Uterus (tissue), 4 donors: ENCODE results near the gene PRKCI. TPM values are rescaled to one million over a fixed set of nuclear protein-coding genes. Genes with fewer than 3 reads are reported as not detected.

ENCODE experiments used
- DNase-seq, 2 donors: peaks; one replicate each; pipeline ENCODE4 v3.0.0-alpha.2; 2019 to 2020
- H3K27ac ChIP-seq, 2 donors: fragments of 200-600 bp; sonication (generic); 1 replicate in 1 of 2; 2 replicates in 1 of 2; pipeline ENCODE4 v1.5.1; 2016 to 2018
- H3K27me3 ChIP-seq, 2 donors: fragments of 200-600 bp; sonication (generic); one replicate each; pipeline ENCODE4 v1.5.1; 2018 to 2019; ENCODE audit warnings: control low read depth in 1 of 2
- H3K36me3 ChIP-seq, 2 donors: fragments of 200-600 bp; sonication (generic); one replicate each; pipeline ENCODE4 v1.5.1; 2019; ENCODE audit warnings: control low read depth in 1 of 2
- H3K4me1 ChIP-seq, 2 donors: fragments of 200-600 bp; sonication (generic); one replicate each; pipeline ENCODE4 v1.5.1; 2018 to 2019; ENCODE audit warnings: control low read depth in 1 of 2
- H3K4me3 ChIP-seq, 2 donors: fragments of 200-600 bp; sonication (generic); 1 replicate in 1 of 2; 2 replicates in 1 of 2; pipeline ENCODE4 v1.5.1; 2018 to 2019; ENCODE audit warnings: mild to moderate bottlenecking in 1 of 2
- H3K9me3 ChIP-seq, 2 donors: fragments of 200-600 bp; sonication (generic); one replicate each; pipeline ENCODE4 v1.5.1; 2019; ENCODE audit warnings: control low read depth in 1 of 2
- POLR2A ChIP-seq, 2 donors: fragments of 450-650 bp; IDR thresholded peaks; one replicate each; pipeline ENCODE4 v1.6.1; 2016; ENCODE audit warnings: antibody characterized with exemption in 2 of 2, mild to moderate bottlenecking in 1 of 2, moderate library complexity in 1 of 2
- intact Hi-C: fragments of 100-400 bp; cut with DNase I; formaldehyde crosslinking; loops from one replicate; pipeline ENCODE4 v1.15.1; 2023; ENCODE audit warnings: low total_unique reads
- total RNA-seq, 4 donors: library from RNA; depleted of rRNA in 3 of 4; stranded (reverse); fragments of >200 nt in 3 of 4; gene quantifications; one replicate each; pipeline versions ENCODE4 v1.1.0 to v1.2.4, GENCODE V29; 2014 to 2023
- TF ChIP-seq, protein P1 (sequence below), 4 experiments: fragments of 200-600 bp in 2 of 4; fragments of 450-650 bp in 2 of 4; sonication (generic) in 2 of 4; IDR thresholded peaks; one replicate each; pipeline ENCODE4 v1.5.1; 2016 to 2019; ENCODE audit warnings: antibody characterized with exemption in 4 of 4, mild to moderate bottlenecking in 2 of 4, moderate library complexity in 1 of 4
- donor health status: DM: yes; HTN: yes; CAD: no.

The PRKCI gene
- total RNA-seq: 10 to 100 TPM; 14.9 to 84.9 (median 40.6) TPM

DNA sequence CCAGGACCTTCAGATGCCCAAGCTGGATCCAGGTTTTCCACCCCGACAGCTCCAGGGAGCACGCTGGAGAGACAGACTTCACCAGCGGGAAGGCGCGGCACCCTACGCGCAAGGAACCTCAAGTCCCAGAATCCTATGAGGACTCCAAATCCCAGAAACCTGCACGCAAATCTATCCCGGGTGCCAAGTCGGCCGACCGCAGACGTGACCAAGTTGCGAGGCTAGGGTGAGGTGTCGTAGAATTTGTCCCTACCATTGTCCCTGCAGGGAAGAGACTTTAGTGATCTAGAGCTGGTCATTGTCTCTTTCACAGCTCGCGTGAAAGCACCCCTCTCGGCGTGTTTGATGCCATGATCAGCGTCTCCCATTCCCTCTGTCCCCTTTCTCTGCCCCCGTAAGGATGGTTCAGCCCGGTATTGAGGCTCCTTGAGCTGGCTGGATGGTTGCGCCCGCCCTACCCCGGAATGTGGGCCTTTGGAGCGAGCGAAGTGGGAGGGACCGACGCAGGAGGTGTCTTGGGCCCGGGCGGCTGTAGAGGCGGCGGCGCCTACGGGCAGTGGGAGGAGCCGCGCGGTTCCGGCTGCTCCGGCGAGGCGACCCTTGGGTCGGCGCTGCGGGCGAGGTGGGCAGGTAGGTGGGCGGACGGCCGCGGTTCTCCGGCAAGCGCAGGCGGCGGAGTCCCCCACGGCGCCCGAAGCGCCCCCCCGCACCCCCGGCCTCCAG is at the start of gene PRKCI:
TSS of gene PRKCI (plus strand) at position 501 of the 723 bp plus-strand sequence. CDS start 246 bp downstream, outside the sequence.
- peak; percentile 74 to 88 for TF ChIP-seq POLR2A (IDR thresholded peaks at IDR 0.05)
- TF ChIP-seq, protein P1, sequence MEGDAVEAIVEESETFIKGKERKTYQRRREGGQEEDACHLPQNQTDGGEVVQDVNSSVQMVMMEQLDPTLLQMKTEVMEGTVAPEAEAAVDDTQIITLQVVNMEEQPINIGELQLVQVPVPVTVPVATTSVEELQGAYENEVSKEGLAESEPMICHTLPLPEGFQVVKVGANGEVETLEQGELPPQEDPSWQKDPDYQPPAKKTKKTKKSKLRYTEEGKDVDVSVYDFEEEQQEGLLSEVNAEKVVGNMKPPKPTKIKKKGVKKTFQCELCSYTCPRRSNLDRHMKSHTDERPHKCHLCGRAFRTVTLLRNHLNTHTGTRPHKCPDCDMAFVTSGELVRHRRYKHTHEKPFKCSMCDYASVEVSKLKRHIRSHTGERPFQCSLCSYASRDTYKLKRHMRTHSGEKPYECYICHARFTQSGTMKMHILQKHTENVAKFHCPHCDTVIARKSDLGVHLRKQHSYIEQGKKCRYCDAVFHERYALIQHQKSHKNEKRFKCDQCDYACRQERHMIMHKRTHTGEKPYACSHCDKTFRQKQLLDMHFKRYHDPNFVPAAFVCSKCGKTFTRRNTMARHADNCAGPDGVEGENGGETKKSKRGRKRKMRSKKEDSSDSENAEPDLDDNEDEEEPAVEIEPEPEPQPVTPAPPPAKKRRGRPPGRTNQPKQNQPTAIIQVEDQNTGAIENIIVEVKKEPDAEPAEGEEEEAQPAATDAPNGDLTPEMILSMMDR (IDR thresholded peaks at IDR 0.05): no peak
- intact Hi-C loops: no loop called here
- Histone ChIP-seq H3K27me3 (no peaks in the 10 kb centered on the region), H3K4me3 (peak within 1 kb of the TSS; percentile 83 to 97), H3K27ac (peak within 1 kb of the TSS; percentile 84 to 92), H3K9me3 (no peaks in the 10 kb centered on the region), H3K4me1 (peaks cover 0 to under 1% of the 10 kb centered on the region in 2 donors), H3K36me3 (no peaks in the 10 kb centered on the region)
- peak; percentile 94 to 96 for DNase-seq

DNA sequence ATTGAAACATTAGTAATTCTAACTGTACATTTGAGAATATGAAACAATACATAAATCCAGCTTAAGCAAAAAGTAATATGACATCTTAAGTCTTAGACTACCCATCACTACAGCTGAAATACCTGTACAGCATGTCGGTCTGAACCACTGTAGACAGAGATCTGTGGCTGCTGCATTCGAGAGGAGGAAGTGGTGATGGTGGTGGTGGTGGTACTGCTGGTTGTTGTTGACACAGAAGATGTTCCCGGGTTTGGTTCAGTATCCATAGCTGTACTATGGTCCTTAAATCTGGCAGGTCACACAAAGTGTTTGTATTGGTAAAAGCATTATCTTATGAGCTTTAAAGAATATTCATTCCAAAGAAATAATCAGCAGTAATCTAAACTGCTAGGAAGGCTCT is 43.6 kb upstream of the PRKCI start:
- H3K9me3 ChIP-seq: no peaks in the 10 kb centered on the region
- no peaks in the 10 kb centered on the region for H3K36me3 ChIP-seq
- intact Hi-C loops: no loop called here
- no peak for TF ChIP-seq POLR2A (IDR thresholded peaks at IDR 0.05)
- TF ChIP-seq, protein P1 (IDR thresholded peaks at IDR 0.05): no peak
- peaks cover 0 to 10% of the 10 kb centered on the region in 2 donors for H3K4me1 ChIP-seq
- no peak overlapping the region for H3K27ac ChIP-seq
- H3K27me3 ChIP-seq: no peaks in the 10 kb centered on the region
- no peak overlapping the region for H3K4me3 ChIP-seq
- DNase-seq: no peak

DNA sequence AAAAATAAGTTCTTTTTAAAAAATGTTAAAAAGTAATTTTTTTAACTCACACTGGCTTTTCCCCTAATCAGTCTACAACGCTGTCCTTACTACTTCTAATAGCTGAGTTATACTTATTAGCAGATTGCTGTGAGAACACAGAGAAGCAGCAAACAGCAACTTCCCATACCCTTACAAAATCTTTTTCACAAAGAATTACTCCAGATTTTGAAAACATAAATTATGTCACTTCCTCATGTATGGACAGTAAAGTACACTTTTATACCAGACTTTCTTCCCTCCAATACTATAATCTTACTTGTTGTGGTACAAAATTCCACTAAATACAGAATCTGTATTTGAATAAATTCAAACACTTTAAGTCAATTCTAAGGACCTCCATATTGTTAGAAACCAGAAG is 42.8 kb upstream of the PRKCI start:
- TF ChIP-seq, protein P1 (IDR thresholded peaks at IDR 0.05): no peak
- no peak for TF ChIP-seq POLR2A (IDR thresholded peaks at IDR 0.05)
- Histone ChIP-seq H3K36me3 (no peaks in the 10 kb centered on the region), H3K27me3 (no peaks in the 10 kb centered on the region), H3K4me1 (peaks cover 0 to 10% of the 10 kb centered on the region in 2 donors), H3K4me3 (peak overlapping the region; percentile 83 to 99), H3K27ac (peak overlapping the region in 1 of 2 donors; percentile 12), H3K9me3 (no peaks in the 10 kb centered on the region)
- intact Hi-C loops: no loop called here
- DNase-seq: no peak

DNA sequence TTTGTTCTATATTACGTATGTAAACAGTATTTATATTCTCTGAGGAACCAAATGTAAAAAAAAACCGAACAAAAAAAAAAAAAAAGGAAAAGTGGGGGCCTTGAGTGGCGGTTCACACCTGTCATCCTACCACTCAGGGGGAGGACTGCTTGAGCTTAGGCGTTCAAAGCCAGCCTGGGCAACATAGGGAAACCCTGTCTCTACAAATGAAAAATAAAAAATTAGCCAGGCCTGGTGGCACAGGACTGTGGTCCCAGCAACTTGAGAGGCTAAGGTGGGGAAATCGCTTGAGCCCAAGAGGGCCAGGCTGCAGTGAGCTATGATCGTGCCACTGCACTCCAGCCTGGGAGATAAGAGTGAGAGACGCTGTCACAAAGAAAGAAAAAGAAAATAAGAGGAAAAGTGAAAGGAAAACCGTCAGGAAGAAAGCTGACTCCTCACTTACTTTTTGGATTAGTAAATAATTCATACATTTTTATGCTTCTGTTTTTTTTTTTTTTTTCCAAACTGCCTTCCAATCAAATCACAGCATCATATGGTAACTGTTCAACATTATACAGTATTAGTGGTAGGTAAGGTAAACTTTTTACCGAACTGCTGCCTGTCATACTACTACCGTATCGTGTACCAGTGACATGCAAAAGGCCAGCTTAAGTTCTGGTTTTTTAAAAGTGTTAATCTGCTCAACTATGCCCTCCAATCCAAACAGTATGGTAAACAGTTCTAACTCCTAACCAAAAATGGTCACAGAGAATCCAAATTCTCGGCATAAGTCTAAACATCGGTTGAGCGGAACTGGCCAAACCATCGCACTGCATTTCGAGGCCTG is 41.9 kb upstream of the PRKCI start:
- no peak for TF ChIP-seq POLR2A (IDR thresholded peaks at IDR 0.05)
- TF ChIP-seq, protein P1 (IDR thresholded peaks at IDR 0.05): no peak
- no peaks in the 10 kb centered on the region for H3K36me3 ChIP-seq
- H3K27me3 ChIP-seq: no peaks in the 10 kb centered on the region
- peak overlapping the region; percentile 83 to 99 for H3K4me3 ChIP-seq
- intact Hi-C loops: no loop called here
- no peaks in the 10 kb centered on the region for H3K9me3 ChIP-seq
- DNase-seq: no peak
- H3K4me1 ChIP-seq: peaks cover 0 to 10% of the 10 kb centered on the region in 2 donors
- H3K27ac ChIP-seq: peak overlapping the region; percentile 94 to 96
